Right cardiac atrium (tissue), 5 donors: ENCODE data around the gene TBC1D10A. TPM values are rescaled to one million over a fixed set of nuclear protein-coding genes. Genes with fewer than 3 reads are reported as not detected.

Source experiments
- ATAC-seq, 2 donors: fragments of 200-7000 bp; cut with Tn5 transposase; one replicate each; pipeline versions ENCODE4 v1.8.0 to v1.9.1; 2020; ENCODE audit warnings: moderate library complexity in 2 of 2, mild to moderate bottlenecking in 1 of 2
- DNase-seq, 3 donors: peaks; one replicate each; pipeline ENCODE4 v3.0.0-alpha.2; 2020
- H3K27ac ChIP-seq: one replicate; pipeline ENCODE4 v1.5.1; 2013; ENCODE audit warnings: mild to moderate bottlenecking, low read length, control low read depth, moderate library complexity
- H3K27me3 ChIP-seq: one replicate; pipeline ENCODE4 v1.6.1; 2013; ENCODE audit not compliant: control insufficient read depth, insufficient read depth
- H3K4me1 ChIP-seq: one replicate; pipeline ENCODE4 v1.6.1; 2013; ENCODE audit warnings: low read length; ENCODE audit not compliant: control insufficient read depth, insufficient read depth
- H3K4me3 ChIP-seq: one replicate; pipeline ENCODE4 v1.5.1; 2013; ENCODE audit warnings: low read length, control low read depth
- H3K9me3 ChIP-seq: one replicate; pipeline ENCODE4 v1.6.1; 2013; ENCODE audit warnings: low read length; ENCODE audit not compliant: control insufficient read depth
- WGBS: extraction: QIAGEN DNeasy Blood & Tissue Kit; methylation state at CpG from one replicate; pipeline ENCODE4 v1.1.7; 2013; 5-methylcytosine and 5-hydroxymethylcytosine counted together
- intact Hi-C, 4 donors: fragments of 100-400 bp; cut with DNase I; formaldehyde crosslinking; loops; one replicate each; pipeline versions ENCODE4 v1.11.0 to v1.14.0; 2022 to 2023
- polyA plus RNA-seq: library from polyadenylated mRNA; stranded (reverse); fragments of 200-250 nt; gene quantifications from one replicate; pipeline ENCODE4 v1.2.3, GENCODE V29; 2013
- total RNA-seq, 4 donors: library from RNA; stranded (reverse); fragmentation: NEBNext Ultra II Directional; extraction: Animal tissue kit (Norgen Biotek cat#: 25700); gene quantifications; one replicate each; pipeline ENCODE4 v1.2.1, GENCODE V29; 2021
- donor health status: healthy with polysubstance abuse.
- donor health status: DM: no; HTN: yes; CAD: no.
- donor health status: DM: no; HTN: no; CAD: no.
- donor health status: DM: no; HTN: yes; CAD: no; lungs with severe emphysema.
- donor health status: DM: yes; HTN: yes; CAD: no.

Gene TBC1D10A
- total and polyA plus RNA-seq, 5 donors: 5.4 to 9.1 (median 7.9) TPM

DNA sequence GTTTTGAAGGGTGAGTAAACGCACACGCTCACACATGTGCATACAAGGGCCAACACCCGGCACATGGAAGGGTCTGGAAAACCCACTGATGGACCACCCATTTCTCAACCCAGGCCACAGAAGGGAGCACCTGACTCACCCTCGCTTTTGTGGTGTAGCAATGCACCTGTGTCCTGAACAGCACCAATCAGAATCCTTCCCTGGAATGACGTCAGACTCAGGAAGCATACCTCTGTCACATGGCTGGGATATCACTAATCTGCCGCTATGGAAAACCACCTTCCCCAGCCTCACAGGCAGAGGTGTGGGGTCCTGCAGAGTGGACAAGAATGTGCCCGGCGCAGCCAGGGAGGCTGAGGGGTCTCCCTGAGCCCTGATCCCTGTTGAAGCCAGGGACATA is 51.1 kb downstream of the TBC1D10A start:
- H3K27me3 ChIP-seq: no peaks in the 10 kb centered on the region
- 69% methylated on average over 8 of the region's 8 CpGs for WGBS
- intact Hi-C loops: no loop called here

DNA sequence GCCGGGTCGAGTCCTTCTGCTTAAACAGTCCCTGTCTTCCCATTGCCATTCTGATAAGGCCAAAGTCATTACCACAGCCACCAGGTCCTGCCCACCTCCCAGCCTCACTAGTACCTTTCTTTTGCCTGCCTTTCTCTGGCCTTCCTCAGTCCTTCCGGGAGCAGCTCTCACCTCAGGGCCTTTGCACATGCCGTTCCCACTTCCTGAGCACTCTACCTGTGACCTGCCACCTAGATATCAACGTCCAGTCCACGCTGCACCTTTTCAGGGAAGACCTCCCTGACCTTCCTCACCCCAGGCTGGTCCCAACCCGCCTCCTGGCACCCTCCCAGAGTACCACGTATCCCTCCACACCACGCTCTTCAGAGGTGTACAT is 52.3 kb downstream of the TBC1D10A start:
- DNase-seq (no peak), ATAC-seq (no peak)
- Histone ChIP-seq H3K4me1 (peaks cover 5% of the 10 kb centered on the region), H3K27ac (no peak overlapping the region), H3K9me3 (no peaks in the 10 kb centered on the region), H3K4me3 (no peak overlapping the region), H3K27me3 (no peaks in the 10 kb centered on the region)
- WGBS: 88% methylated on average over 9 of the region's 9 CpGs
- intact Hi-C loops: no loop called here

More for the DNA sequence above, 51.1 kb downstream of the TBC1D10A start:
- no peak overlapping the region for H3K27ac ChIP-seq
- no peak overlapping the region for H3K4me3 ChIP-seq
- peaks cover 5% of the 10 kb centered on the region for H3K4me1 ChIP-seq
- no peaks in the 10 kb centered on the region for H3K9me3 ChIP-seq
- no peak for ATAC-seq
- DNase-seq: no peak

DNA sequence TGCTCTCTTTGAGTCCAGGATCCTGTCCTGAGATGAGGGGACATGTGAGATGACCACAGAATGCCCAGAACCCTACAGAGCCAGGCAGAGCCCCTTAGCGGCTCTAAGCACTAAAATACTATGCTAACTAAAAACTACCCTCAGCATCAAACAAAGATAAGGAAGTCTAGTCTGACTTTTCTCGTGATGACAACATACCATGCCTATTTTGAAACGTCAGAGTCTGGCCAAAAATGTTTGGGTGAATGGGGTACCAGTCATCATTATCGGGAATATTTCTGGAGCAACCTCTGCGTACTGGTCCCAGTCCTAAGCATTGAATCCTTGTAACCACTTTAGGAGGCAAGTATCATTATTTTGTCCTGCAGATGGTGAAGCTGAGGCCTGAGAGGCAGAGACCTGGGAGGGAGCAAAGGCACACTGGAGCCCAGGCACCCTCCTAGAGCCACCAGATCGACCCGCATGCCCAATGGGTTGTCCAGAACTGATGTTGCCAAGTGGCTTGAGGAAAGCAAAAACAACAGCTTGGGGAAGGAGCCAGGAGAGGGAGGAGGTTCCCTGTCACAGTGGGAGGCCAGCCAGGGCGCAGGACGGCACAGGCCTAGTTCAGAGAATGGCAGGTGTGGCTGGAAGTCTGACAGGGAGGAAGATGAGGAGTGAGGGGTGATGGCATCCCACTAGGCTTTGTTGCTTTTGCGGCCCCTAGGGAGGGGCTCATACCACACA is 52.9 kb downstream of the TBC1D10A start:
- DNase-seq: no peak
- intact Hi-C loops: no loop called here
- Histone ChIP-seq H3K9me3 (no peaks in the 10 kb centered on the region), H3K27ac (no peak overlapping the region), H3K27me3 (no peaks in the 10 kb centered on the region), H3K4me1 (peaks cover 5% of the 10 kb centered on the region), H3K4me3 (no peak overlapping the region)
- 63% methylated on average over 10 of the region's 10 CpGs for WGBS
- ATAC-seq: peak in 1 of 2 donors; percentile 4

DNA sequence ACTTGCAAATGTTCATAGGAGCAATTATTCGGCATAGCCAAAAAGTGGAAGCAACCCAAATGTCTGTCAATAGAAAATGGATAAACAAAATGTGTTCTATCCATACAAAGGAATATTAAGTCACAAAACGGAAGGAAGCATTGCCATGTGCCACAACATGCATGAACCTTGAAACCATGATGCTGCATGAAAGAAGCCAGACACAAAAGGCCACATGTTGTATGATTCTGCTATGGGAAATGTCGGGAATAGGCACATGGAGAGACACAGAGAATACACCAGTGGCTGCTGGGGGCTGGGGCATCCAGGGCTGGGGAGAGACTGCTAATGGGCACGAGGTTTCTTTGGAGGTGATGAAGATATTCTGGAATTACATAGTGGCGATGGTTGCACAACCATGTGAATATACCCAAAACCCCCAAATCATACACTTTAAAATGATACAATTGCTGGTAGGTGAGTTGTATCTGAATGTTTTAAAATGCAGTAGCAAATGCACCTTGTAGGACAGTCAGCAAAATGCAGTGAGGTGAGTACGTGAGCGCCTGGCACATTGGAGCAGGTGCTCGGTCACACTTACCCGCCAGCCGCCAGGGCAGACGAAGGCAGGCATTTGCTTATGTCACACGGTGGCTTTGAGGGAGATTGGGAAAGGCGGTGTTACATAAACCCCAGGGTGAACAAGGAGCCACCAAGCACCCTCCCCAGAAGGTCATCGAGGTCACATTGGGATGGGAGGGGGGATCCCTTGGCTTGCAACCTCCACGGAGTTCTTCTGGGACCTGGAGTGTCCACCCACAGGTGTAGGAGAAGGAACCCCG is 53.8 kb downstream of the TBC1D10A start:
- WGBS: 80% methylated on average over 16 of the region's 16 CpGs
- intact Hi-C loops: no loop called here
- DNase-seq: no peak
- Histone ChIP-seq H3K4me3 (no peak overlapping the region), H3K4me1 (peaks cover 4% of the 10 kb centered on the region), H3K9me3 (no peaks in the 10 kb centered on the region), H3K27ac (no peak overlapping the region), H3K27me3 (no peaks in the 10 kb centered on the region)
- no peak for ATAC-seq

DNA sequence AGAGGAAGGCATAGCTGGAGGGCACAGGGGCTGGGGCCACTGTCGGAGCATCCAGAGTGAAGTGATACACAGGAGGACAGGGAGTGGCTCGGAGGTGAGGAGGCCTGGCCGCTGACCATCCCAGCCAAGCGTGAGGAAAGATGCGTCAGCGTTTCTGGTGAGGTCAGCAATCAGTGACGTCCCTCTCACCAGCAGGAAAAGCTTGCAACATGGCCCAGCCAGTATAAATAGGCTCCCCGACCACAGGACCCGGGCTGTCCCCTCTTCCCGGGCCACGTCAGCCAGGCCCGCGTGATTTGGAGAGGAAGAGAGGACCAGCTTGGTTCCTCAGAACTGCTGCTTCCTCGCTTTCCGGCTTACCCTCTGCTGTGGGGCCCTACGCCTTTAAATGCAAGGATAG is 55.9 kb downstream of the TBC1D10A start:
- H3K27ac ChIP-seq: no peak overlapping the region
- DNase-seq (peak; percentile 72 to 90 (median 83)), ATAC-seq (peak; percentile 61 to 80)
- no peaks in the 10 kb centered on the region for H3K27me3 ChIP-seq
- H3K9me3 ChIP-seq: no peaks in the 10 kb centered on the region
- intact Hi-C loops: no loop called here
- WGBS: 68% methylated on average over 16 of the region's 16 CpGs
- H3K4me3 ChIP-seq: no peak overlapping the region
- H3K4me1 ChIP-seq: no peaks in the 10 kb centered on the region

DNA sequence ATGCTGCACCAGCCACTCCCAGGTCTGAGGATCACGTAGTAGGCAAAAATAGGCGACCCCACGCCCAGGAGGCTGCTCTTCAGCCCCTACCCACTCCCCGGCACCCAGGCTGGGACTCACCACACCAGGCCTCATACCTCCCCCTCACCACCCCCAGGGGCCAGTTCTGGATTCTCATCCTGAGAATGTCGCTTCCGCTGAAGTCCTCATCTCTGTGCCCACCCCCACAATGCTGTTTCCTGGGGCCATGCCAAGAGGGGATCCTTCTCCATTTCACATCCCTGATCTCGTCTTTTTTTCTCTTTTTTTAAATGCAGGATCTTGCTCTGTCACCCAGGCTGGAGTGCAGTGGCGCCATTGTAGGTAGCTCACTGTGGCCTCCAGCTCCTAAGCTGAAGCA is 58.4 kb downstream of the TBC1D10A start:
- Histone ChIP-seq H3K27me3 (no peaks in the 10 kb centered on the region), H3K9me3 (no peaks in the 10 kb centered on the region), H3K4me1 (no peaks in the 10 kb centered on the region), H3K27ac (no peak overlapping the region), H3K4me3 (no peak overlapping the region)
- intact Hi-C loops: loop anchor here in 2 of 4 donors (10.0 kb wide), 2 partner anchors 116 to 216 kb away; partner anchors contain the start of gene RNF215 (in 1 of the 2)
- DNase-seq: no peak
- 85% methylated on average over 8 of the region's 8 CpGs for WGBS
- ATAC-seq: no peak

DNA sequence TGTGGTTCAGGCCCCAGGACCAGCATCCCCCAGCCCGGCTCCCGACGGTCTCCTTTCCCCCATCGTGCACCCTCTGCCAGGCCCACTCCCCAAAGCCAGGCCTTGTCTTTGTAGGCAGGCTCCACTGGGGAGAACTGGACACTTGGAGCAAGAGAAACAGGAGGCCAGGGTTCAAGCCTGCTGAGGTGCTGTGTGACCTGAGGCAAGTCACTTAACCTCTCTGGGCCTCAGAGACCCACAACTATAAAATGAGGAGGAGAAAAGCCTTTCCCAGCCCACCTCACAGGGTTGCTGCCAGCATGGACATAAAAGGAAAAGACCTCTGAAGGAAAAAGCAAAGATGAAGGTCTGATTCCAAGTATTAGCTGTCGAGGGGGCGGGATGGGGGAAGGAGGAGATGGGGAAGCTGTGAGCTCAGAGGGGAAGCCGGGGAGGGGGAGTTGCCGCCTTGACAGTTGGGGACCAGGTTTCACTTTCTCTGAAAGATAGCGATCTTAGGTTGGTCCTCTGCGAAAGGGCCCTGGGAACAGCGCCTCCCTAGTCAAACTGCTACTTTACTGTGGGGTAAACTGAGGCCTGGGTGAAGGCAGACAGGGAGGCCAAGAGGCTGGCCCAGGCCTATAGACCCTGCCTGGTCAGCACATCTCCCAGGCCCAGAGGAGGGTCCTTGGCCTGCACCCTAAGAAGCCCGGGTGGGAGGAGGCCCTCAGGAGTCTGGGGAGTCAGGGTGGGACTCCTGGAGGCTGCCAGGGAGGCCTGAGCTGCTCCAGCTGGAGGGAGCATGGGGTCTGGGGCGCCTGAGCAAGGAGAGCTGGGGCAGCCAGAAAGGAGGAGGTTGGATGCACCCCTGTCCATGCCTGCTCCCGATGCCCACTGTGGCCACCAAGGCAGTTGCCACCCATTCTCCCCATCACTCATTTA is 59.1 kb downstream of the TBC1D10A start:
- H3K4me1 ChIP-seq: no peaks in the 10 kb centered on the region

DNA sequence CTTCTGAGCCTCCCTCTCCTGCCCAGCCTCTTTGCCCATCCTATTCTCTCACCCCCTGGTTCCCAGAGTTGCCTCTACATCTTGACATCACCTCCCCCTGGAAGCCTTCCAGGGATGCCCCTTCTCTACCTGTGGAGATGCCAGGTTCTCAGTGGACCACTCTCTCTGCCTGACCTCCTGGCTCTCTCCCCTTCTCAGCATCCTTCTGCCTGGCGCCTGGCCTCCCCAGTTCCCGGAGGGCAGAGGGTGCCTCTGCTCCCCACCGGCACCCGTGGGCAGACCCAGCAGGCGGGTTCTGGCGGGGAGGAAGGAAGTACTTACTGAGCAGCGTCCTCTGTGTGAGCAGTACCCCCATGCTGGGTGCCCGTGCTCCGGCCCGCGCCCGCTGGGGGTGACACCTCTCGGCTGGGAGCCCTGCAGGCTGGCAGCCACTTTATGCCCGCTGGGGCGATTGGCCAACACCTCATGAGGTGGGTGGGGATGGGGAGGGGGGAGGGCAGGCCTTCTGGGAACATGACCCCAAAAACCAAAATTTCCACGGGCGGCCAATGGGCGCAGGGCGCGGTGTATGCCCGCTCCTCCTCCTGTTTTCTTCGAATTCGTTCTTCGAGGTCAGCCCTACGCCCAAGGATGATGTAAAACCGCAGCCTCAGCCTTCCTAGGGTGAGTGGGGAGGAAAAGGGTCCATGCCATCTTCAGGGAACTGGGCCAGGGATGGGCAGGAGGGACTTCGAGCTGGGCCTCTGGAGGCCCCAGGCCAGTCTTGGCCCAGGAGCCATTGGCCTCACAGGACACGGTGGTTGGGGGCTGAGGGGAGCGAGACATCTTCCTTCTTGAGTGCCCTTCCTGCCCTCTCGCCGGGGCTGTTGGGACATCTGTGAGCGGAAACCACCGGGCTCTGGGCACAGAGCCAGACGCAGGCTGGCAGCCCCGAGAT is 60.0 kb downstream of the TBC1D10A start, which contains the start of gene OSM:
TSS of gene OSM (minus strand) at position 407 of the 937 bp plus-strand sequence. CDS start at position 355, 52 bp downstream.
- 66% methylated on average over 35 of the region's 35 CpGs for WGBS
- peak; percentile 12 to 27 for ATAC-seq
- intact Hi-C loops: loop anchor here in 2 of 4 donors (10.0 kb wide), 2 partner anchors 118 to 218 kb away; partner anchors contain the start of gene RNF215 (in 1 of the 2)

More for the DNA sequence above, 59.1 kb downstream of the TBC1D10A start:
- 76% methylated on average over 14 of the region's 14 CpGs for WGBS
- Histone ChIP-seq H3K9me3 (no peaks in the 10 kb centered on the region), H3K4me3 (no peak overlapping the region), H3K27me3 (no peaks in the 10 kb centered on the region), H3K27ac (no peak overlapping the region)
- intact Hi-C loops: loop anchor here in 2 of 4 donors (10.0 kb wide), 2 partner anchors 117 to 217 kb away; partner anchors contain the start of gene RNF215 (in 1 of the 2)
- no peak for ATAC-seq
- peak in 1 of 3 donors; percentile 59 for DNase-seq

DNA sequence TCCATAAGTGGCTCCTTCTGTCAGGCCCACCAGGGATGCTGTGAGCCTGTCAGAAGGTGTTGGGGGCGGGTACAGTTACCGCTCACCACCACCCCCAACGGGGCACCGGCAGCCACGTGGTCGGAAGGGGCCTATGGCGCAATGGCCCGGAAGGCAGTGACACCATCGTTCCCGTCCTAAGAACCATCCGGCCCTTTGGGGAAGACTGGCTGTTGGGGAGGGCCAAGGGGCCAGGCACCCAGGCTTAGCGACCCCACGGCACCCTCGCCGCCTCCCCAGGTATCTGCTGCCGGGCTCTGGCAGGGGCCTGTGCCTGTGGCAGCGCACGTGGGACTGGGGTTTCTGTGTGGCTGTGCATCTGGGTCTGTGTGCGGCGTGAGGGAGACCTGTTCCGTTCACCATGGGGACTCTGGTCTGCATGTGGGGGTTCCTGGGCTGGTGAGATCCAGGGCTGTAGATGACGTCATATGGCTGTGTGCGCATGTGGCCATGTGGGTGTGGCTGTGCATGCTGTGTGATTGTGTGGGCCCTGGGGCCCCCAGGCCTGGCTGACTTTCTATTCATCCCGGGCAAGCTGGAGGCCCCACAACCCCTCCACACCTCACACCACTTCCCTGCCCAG is 60.8 kb downstream of the TBC1D10A start:
- Histone ChIP-seq H3K9me3 (no peaks in the 10 kb centered on the region), H3K4me3 (no peak overlapping the region), H3K4me1 (no peaks in the 10 kb centered on the region), H3K27ac (no peak overlapping the region), H3K27me3 (no peaks in the 10 kb centered on the region)
- intact Hi-C loops: loop anchor here in 2 of 4 donors (10.0 kb wide), 2 partner anchors 119 to 219 kb away; partner anchors contain the start of gene RNF215 (in 1 of the 2)
- ATAC-seq: peak; percentile 31 to 39
- WGBS: 66% methylated on average over 24 of the region's 24 CpGs
- DNase-seq: peak; percentile 59 to 85 (median 81)

More for the DNA sequence above, 60.0 kb downstream of the TBC1D10A start, which contains the start of gene OSM:
- DNase-seq: peak in 2 of 3 donors; percentile 84 to 86
- no peak within 1 kb of the TSS for H3K4me3 ChIP-seq
- H3K4me1 ChIP-seq: no peaks in the 10 kb centered on the region
- no peak within 1 kb of the TSS for H3K27ac ChIP-seq
- no peaks in the 10 kb centered on the region for H3K9me3 ChIP-seq
- H3K27me3 ChIP-seq: no peaks in the 10 kb centered on the region
